AG04449 (cell line): ENCODE data around the gene UNC79.

Source experiments
- CTCF ChIA-PET: fragments of 350-600 bp; formaldehyde crosslinking; extraction: SDS; loops from one replicate; lab custom pipeline; 2021; ENCODE audit warnings: antibody characterized with exemption; lab: Yijun Ruan, JAX
- POLR2A ChIA-PET: fragments of 400-600, 350-600 bp; formaldehyde crosslinking; extraction: SDS; loops from one replicate; lab custom pipeline; 2020; ENCODE audit warnings: antibody characterized with exemption, inconsistent platforms; lab: Yijun Ruan, JAX
- DNase-seq: peaks from one replicate; pipeline ENCODE4 v3.0.0-alpha.2; 2010; ENCODE audit warnings: low read depth, low spot score
- H3K4me3 ChIP-seq: 2 replicates; pipeline ENCODE4 v1.5.1; 2011; ENCODE audit warnings: low read depth, mild to moderate bottlenecking, control low read depth, low read length
- TF ChIP-seq, protein P1 (sequence below): IDR thresholded peaks from one replicate; pipeline ENCODE4 v1.5.1; 2011; ENCODE audit warnings: mild to moderate bottlenecking, moderate library complexity, low read length, control low read depth, inconsistent platforms; ENCODE audit not compliant: insufficient read depth; ENCODE audit errors: missing control alignments

Gene UNC79

DNA sequence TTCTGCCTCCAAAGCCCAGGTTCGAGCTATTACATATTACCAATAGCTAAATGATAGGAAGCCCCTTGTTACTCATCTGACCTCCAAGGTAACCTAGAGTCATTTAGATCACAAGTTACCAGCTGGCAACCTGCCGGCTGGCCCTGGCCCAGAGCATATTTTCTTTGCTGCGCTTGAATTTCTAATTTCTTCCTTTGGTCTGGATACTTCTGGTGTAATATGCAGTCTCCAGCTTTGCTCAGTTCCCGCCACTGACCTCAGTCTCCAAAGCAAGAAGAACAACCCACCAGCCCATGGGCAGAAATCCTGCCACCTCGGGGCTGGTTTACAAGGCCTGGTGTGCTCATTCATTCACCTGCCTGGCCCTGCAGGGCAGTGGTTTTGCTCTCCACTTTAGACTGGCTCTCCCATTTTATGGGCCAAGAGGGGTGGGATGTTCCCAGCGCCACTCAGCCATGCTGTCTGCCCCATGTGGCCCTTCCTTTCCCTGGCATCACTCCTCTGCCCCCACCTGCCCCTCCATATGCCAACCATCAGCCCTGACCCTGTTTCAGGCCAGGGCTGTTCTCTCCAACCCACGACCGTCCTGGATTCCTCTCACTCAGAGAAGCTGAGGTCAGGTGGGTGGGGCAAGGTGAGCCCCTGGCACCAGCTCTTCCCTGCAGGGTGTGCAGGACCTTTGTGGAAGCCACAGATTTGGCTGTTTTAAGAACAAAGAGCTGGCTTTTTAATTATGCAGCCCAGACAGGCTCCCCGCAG is 281.5 kb downstream of the UNC79 start:
- ChIA-PET CTCF (no interaction called here), POLR2A (no interaction called here)
- no peak overlapping the region for H3K4me3 ChIP-seq
- TF ChIP-seq, protein P1, sequence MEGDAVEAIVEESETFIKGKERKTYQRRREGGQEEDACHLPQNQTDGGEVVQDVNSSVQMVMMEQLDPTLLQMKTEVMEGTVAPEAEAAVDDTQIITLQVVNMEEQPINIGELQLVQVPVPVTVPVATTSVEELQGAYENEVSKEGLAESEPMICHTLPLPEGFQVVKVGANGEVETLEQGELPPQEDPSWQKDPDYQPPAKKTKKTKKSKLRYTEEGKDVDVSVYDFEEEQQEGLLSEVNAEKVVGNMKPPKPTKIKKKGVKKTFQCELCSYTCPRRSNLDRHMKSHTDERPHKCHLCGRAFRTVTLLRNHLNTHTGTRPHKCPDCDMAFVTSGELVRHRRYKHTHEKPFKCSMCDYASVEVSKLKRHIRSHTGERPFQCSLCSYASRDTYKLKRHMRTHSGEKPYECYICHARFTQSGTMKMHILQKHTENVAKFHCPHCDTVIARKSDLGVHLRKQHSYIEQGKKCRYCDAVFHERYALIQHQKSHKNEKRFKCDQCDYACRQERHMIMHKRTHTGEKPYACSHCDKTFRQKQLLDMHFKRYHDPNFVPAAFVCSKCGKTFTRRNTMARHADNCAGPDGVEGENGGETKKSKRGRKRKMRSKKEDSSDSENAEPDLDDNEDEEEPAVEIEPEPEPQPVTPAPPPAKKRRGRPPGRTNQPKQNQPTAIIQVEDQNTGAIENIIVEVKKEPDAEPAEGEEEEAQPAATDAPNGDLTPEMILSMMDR = no peak
- DNase-seq = no peak

DNA sequence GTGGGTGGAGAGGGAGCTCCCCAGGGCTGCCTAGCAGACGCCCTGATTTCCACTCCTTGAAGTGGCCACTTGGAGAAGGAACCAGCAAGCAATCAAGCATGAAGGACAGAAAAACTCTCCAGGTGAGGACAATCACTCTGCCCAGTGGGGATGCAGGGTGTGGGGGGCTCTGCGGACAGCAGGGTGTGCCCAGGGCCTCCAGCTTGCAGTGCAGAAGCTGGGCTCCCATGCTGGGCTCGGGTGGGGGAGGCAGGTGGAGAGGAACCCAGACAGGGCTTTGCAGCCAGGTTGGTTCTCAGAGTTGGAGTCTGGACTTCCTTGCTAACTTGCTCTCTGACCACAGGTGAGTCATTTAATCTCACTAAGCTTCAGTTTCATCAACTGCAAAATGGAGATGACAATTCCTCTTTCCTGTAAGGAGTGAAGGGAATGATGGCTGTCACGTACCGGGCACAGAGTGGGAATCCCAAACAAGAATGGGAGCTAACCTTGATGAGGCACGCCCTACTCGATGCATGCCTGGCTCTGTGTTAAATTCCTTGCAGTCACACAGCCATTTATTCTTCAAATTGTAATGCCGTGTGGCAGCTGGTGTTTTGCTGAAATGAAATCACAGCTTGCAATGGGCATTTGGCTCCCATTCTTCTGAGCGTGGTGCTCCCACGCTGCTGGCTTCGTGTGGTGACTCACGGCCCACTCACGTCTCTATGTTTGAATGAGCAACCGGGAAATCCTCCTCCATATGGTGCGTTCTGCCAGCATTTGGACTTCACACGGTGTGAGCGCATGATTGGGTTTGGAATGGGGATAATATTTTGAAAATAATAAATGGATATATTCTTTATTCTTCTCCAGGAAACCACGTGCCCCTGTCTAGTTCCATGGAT is 282.3 kb downstream of the UNC79 start:
- TF ChIP-seq, protein P1 = no peak
- no peak overlapping the region for H3K4me3 ChIP-seq
- DNase-seq = no peak
- POLR2A ChIA-PET = no interaction called here
- CTCF ChIA-PET = no interaction called here

DNA sequence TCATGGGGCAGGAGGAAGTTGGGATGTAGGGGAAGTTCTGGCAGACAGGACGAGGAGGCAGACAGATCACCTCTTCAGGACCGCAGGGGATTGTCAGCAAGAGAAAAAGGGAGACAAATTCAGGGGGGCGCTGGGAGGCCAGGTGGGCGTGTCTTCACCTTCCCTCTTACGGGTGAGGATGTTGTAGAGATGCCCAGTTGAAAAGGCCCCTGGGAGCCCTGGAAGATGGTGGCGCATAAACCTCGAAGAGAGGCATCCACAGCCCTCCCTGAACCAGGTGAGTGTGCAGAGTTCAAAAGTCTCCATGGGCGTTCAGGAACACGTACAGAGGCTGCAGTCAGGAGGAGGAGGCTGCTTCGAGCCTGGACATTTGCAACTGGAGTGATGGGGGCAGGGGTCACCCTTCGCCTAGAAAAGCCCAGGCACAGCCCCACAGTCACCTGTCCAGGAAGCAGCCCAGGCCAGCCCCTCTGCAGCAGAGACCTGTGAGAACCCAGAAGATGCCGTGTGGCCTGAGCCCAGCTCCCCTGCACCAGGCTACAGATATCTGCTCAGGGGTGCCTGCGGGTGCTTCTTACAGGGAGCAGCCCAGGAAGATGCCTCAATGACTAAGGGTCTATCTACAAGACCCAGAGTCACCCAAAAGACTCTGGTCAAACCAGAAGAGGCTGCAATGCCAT is 283.1 kb downstream of the UNC79 start:
- CTCF ChIA-PET = no interaction called here
- POLR2A ChIA-PET = no interaction called here

DNA sequence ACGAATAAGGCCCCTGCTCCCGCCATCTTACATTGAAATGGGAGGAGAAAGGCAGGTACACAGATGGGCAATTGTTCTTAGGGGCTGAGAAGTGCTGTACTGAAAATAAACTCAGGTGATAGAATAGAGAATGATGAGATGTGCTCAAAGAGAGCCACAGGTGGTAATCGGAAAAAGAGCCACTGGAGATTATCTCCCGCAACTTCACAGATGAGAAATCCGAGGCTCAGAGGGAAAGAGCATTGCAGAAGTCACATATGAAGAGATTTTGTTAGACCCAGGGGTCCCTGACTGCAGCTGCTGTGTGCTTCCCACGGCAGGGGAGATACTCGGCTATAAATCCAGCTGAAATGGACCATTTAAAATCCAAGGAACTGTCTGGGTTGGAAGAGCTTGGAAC is 283.9 kb downstream of the UNC79 start:
- POLR2A ChIA-PET = no interaction called here
- no peak overlapping the region for H3K4me3 ChIP-seq
- TF ChIP-seq, protein P1 = no peak
- CTCF ChIA-PET = interaction anchor here (0.6 kb wide), 1 partner anchor 118 kb away, joined by 3 read pairs; no protein-coding TSS in a partner anchor
- DNase-seq = no peak

More for the DNA sequence above, 283.1 kb downstream of the UNC79 start:
- no peak for DNase-seq
- TF ChIP-seq, protein P1 = no peak
- no peak overlapping the region for H3K4me3 ChIP-seq

DNA sequence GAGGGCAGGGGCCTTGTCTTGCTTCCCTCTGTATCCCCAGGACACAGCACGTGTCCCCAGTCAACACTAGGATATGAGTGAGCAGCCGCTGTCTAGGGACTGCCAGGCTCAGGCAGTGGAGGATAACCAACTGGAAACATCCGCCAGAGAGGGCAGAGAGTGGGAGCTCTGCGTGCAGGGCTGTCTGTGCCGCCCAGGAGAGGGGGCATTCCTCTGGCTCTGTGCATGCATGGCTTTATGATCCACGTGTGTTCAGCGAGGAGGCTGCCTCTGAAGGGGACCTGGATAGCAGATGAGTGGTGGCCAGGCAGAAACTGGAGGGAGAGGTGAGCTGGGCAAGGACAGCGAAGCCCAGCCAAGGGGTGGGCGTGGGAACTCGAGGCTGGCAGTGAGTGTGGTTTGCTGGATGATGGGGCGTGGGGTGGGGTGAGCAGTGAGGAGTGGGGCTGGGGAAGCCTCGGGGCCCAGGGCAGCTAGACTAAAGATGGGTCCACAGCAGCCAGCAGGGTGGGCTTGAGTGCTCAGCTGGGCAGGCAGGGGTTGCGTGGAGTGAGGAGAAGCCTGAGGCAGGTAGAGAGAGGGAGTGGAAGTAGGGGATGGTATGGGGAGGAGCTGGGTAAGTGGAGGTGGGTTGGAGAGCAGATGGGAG is 284.7 kb downstream of the UNC79 start:
- POLR2A ChIA-PET = no interaction called here
- H3K4me3 ChIP-seq = no peak overlapping the region
- TF ChIP-seq, protein P1 = no peak

More for the DNA sequence above, 284.7 kb downstream of the UNC79 start:
- CTCF ChIA-PET = no interaction called here
- DNase-seq = no peak
